Glutamatergic neuron (in vitro differentiated cells): ENCODE data around the gene DRD3. TPM values are rescaled to one million over a fixed set of nuclear protein-coding genes. Genes with fewer than 3 reads are reported as not detected.

ENCODE experiments used
- DNase-seq: peaks from one replicate; pipeline ENCODE4 v3.0.0; 2022
- H3K27ac Mint-ChIP-seq: one replicate; pipeline ENCODE4 v1.8.0; 2020; ENCODE audit warnings: mild to moderate bottlenecking, mixed read lengths, inconsistent platforms; ENCODE audit not compliant: unreplicated experiment
- H3K27me3 Mint-ChIP-seq: one replicate; pipeline ENCODE4 v1.8.0; 2020; ENCODE audit warnings: mild to moderate bottlenecking, moderate library complexity, mixed read lengths, inconsistent platforms; ENCODE audit not compliant: unreplicated experiment
- H3K36me3 Mint-ChIP-seq: one replicate; pipeline ENCODE4 v1.8.0; 2020; ENCODE audit warnings: mild to moderate bottlenecking, mixed read lengths, inconsistent platforms; ENCODE audit not compliant: unreplicated experiment
- H3K4me1 Mint-ChIP-seq: one replicate; pipeline ENCODE4 v1.8.0; 2020; ENCODE audit warnings: mild to moderate bottlenecking, low read depth, mixed read lengths, inconsistent platforms; ENCODE audit not compliant: unreplicated experiment
- H3K4me3 Mint-ChIP-seq: one replicate; pipeline ENCODE4 v1.8.0; 2020; ENCODE audit warnings: mild to moderate bottlenecking, mixed read lengths, inconsistent platforms; ENCODE audit not compliant: unreplicated experiment
- H3K9me3 Mint-ChIP-seq: one replicate; pipeline ENCODE4 v1.8.0; 2020; ENCODE audit warnings: mild to moderate bottlenecking, moderate library complexity, mixed read lengths, inconsistent platforms; ENCODE audit not compliant: unreplicated experiment
- CTCF ChIP-seq: fragments of 200-600 bp; sonication (generic); IDR thresholded peaks from one replicate; pipeline ENCODE4 v1.5.0; 2021; ENCODE audit not compliant: partially characterized antibody, unreplicated experiment
- total RNA-seq: library from RNA; stranded (reverse); fragmentation: NEBNext Ultra II Directional; extraction: Animal tissue kit (Norgen Biotek cat#: 25700); gene quantifications from one replicate; pipeline ENCODE4 v1.2.1, GENCODE V29; 2021; ENCODE audit not compliant: unreplicated experiment

The DRD3 gene
- total RNA-seq, 1 donor from 2014 or later, result not detected

GRCh38 chr3:114120211-114120610 is 58.6 kb downstream of the DRD3 start:
- H3K36me3 Mint-ChIP-seq, result no peaks in the 10 kb centered on the region
- H3K4me3 Mint-ChIP-seq, result no peak overlapping the region
- DNase-seq, result no peak
- no peak overlapping the region for H3K27ac Mint-ChIP-seq
- H3K27me3 Mint-ChIP-seq, result no peaks in the 10 kb centered on the region
- no peaks in the 10 kb centered on the region for H3K9me3 Mint-ChIP-seq
- no peak for TF ChIP-seq CTCF
- no peaks in the 10 kb centered on the region for H3K4me1 Mint-ChIP-seq

DNA sequence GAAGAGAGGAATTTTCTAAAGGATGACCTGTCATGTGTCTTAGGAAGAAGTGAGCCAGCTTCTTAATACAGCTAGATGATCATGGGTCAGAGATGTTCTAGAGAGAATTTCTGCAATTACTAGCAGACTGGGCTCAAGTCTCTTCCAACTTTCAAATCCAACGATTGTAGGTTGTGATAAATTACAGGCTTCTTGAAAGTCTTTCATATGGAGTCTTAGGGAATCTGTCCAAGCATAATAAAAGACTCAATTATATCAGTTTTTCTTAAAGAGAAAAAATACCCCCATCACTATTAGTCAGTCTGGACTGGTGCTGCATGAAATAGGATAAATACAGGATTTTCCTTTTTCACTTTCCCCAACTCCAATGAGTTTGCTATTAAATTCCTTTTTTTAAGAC is 59.1 kb downstream of the DRD3 start:
- no peaks in the 10 kb centered on the region for H3K27me3 Mint-ChIP-seq
- H3K27ac Mint-ChIP-seq, result no peak overlapping the region
- H3K9me3 Mint-ChIP-seq, result no peaks in the 10 kb centered on the region
- DNase-seq, result no peak
- no peak for TF ChIP-seq CTCF
- no peaks in the 10 kb centered on the region for H3K4me1 Mint-ChIP-seq
- no peaks in the 10 kb centered on the region for H3K36me3 Mint-ChIP-seq
- H3K4me3 Mint-ChIP-seq, result no peak overlapping the region

- no peak for TF ChIP-seq CTCF
- H3K27ac Mint-ChIP-seq, result no peak overlapping the region
- H3K27me3 Mint-ChIP-seq, result no peaks in the 10 kb centered on the region
- DNase-seq, result no peak
- H3K4me1 Mint-ChIP-seq, result no peaks in the 10 kb centered on the region
- no peak overlapping the region for H3K4me3 Mint-ChIP-seq
- no peaks in the 10 kb centered on the region for H3K36me3 Mint-ChIP-seq
- no peaks in the 10 kb centered on the region for H3K9me3 Mint-ChIP-seq
These were observed 63.7 kb downstream of the DRD3 start for GRCh38 chr3:114115143-114115542.

DNA sequence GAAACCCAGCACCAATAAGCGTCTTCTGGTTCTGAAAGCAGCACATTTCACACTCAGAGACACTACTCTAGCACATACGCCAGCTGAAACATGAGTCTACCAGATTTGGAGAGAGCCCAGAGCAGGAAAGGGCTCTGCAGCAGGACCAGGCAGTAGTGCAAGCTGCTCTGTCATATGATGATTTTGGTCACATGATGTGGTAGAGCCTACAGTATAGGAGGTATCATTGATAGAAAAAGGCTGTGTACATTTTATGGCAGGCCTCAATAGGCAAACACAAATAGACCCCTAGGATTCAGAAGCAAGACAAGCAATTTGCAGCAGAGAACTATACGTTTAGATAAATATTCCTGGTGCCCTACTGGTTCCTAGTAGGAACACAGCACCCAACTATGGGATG is 64.1 kb downstream of the DRD3 start:
- no peaks in the 10 kb centered on the region for H3K9me3 Mint-ChIP-seq
- no peak overlapping the region for H3K27ac Mint-ChIP-seq
- no peak for TF ChIP-seq CTCF
- no peak for DNase-seq
- H3K4me1 Mint-ChIP-seq, result no peaks in the 10 kb centered on the region
- no peaks in the 10 kb centered on the region for H3K36me3 Mint-ChIP-seq
- no peaks in the 10 kb centered on the region for H3K27me3 Mint-ChIP-seq
- H3K4me3 Mint-ChIP-seq, result no peak overlapping the region

GRCh38 chr3:114112696-114113095 is 66.2 kb downstream of the DRD3 start:
- H3K4me1 Mint-ChIP-seq, result no peaks in the 10 kb centered on the region
- H3K4me3 Mint-ChIP-seq, result no peak overlapping the region
- DNase-seq, result no peak
- H3K27ac Mint-ChIP-seq, result no peak overlapping the region
- no peaks in the 10 kb centered on the region for H3K9me3 Mint-ChIP-seq
- H3K27me3 Mint-ChIP-seq, result no peaks in the 10 kb centered on the region
- no peaks in the 10 kb centered on the region for H3K36me3 Mint-ChIP-seq
- TF ChIP-seq CTCF, result no peak
